Muscle of leg (tissue), 16 donors: Measurements from ENCODE around the gene HOMEZ. TPM values are rescaled to one million over a fixed set of nuclear protein-coding genes. Genes with fewer than 3 reads are reported as not detected.
"Not testable (repeated sequence)": the region's sequence is repeated elsewhere in the genome, so short reads cannot be mapped to it uniquely, and the experiment has no call there.

ENCODE experiments used
- DNase-seq: peaks from one replicate; pipeline ENCODE4 v3.0.0; 2013
- H3K27ac ChIP-seq: one replicate; pipeline ENCODE4 v1.5.1; 2013; ENCODE audit warnings: mild to moderate bottlenecking, low read length, control low read depth
- H3K27me3 ChIP-seq: one replicate; pipeline ENCODE4 v1.6.1; 2013; ENCODE audit warnings: low read length; ENCODE audit not compliant: control insufficient read depth, insufficient read depth
- H3K36me3 ChIP-seq: one replicate; pipeline ENCODE4 v1.6.1; 2013; ENCODE audit warnings: low read length; ENCODE audit not compliant: control insufficient read depth, insufficient read depth
- H3K4me1 ChIP-seq: one replicate; pipeline ENCODE4 v1.6.1; 2013; ENCODE audit warnings: low read length; ENCODE audit not compliant: control insufficient read depth, insufficient read depth
- H3K4me3 ChIP-seq: one replicate; pipeline ENCODE4 v1.5.1; 2013; ENCODE audit warnings: low read length, control low read depth
- H3K9me3 ChIP-seq: replicated peaks from 2 replicates; pipeline ENCODE4 v1.6.1; 2013; ENCODE audit warnings: low read depth, low read length; ENCODE audit not compliant: control insufficient read depth
- WGBS: methylation state at CpG from one replicate; pipeline ENCODE4 v1.1.5; 2013; ENCODE audit warnings: missing lambda C conversion rate; ENCODE audit not compliant: insufficient coverage; 5-methylcytosine and 5-hydroxymethylcytosine counted together
- long read RNA-seq, 11 donors: transcript quantifications; one replicate each; lab custom pipeline, GENCODE V29; 2026
- polyA plus RNA-seq, 8 donors: library from polyadenylated mRNA; unstranded; fragments of 120-200 nt; gene quantifications; one replicate each; pipeline versions ENCODE4 v1.2.1 to v1.2.3, GENCODE V29; 2013; ENCODE audit warnings: inconsistent platforms in 1 of 8, low replicate concordance in 1 of 8; ENCODE audit not compliant: insufficient read length in 8 of 8, insufficient read depth in 1 of 8
- total RNA-seq: library from RNA; stranded (reverse); fragments of 120-200 nt; gene quantifications from one replicate; pipeline ENCODE4 v1.2.4, GENCODE V29; 2013

HOMEZ gene
- total RNA-seq (8.6 TPM), polyA plus RNA-seq (10 to 100 TPM in 5 of 8 donors, 1 to 10 TPM in 3; 8.9 to 12.6 (median 11.1) TPM)
- long read RNA-seq, donor 1, full-length matches to known transcripts = 2 of 2 reads
- long read RNA-seq, donor 1, partial matches to known transcripts = 0 of 2 reads
- long read RNA-seq, donor 1, other reads (novel, unspliced or antisense) = 0 of 2 reads
- long read RNA-seq, donor 2 = 0 reads
- long read RNA-seq, donor 3, full-length matches to known transcripts = 2 of 2 reads
- long read RNA-seq, donor 3, partial matches to known transcripts = 0 of 2 reads
- long read RNA-seq, donor 3, other reads (novel, unspliced or antisense) = 0 of 2 reads
- long read RNA-seq, donor 4, full-length matches to known transcripts = 2 of 2 reads
- long read RNA-seq, donor 4, partial matches to known transcripts = 0 of 2 reads
- long read RNA-seq, donor 4, other reads (novel, unspliced or antisense) = 0 of 2 reads
- long read RNA-seq, donor 5, full-length matches to known transcripts = 8 of 8 reads
- long read RNA-seq, donor 5, partial matches to known transcripts = 0 of 8 reads
- long read RNA-seq, donor 5, other reads (novel, unspliced or antisense) = 0 of 8 reads
- long read RNA-seq, donor 6, full-length matches to known transcripts = 7 of 7 reads
- long read RNA-seq, donor 6, partial matches to known transcripts = 0 of 7 reads
- long read RNA-seq, donor 6, other reads (novel, unspliced or antisense) = 0 of 7 reads
- long read RNA-seq, donor 7, full-length matches to known transcripts = 3 of 3 reads
- long read RNA-seq, donor 7, partial matches to known transcripts = 0 of 3 reads
- long read RNA-seq, donor 7, other reads (novel, unspliced or antisense) = 0 of 3 reads
- long read RNA-seq, donor 8, full-length matches to known transcripts = 7 of 7 reads
- long read RNA-seq, donor 8, partial matches to known transcripts = 0 of 7 reads
- long read RNA-seq, donor 8, other reads (novel, unspliced or antisense) = 0 of 7 reads
- long read RNA-seq, donor 9, full-length matches to known transcripts = 4 of 4 reads
- long read RNA-seq, donor 9, partial matches to known transcripts = 0 of 4 reads
- long read RNA-seq, donor 9, other reads (novel, unspliced or antisense) = 0 of 4 reads
- long read RNA-seq, donor 10, full-length matches to known transcripts = 9 of 9 reads
- long read RNA-seq, donor 10, partial matches to known transcripts = 0 of 9 reads
- long read RNA-seq, donor 10, other reads (novel, unspliced or antisense) = 0 of 9 reads
- long read RNA-seq, donor 11, full-length matches to known transcripts = 2 of 2 reads
- long read RNA-seq, donor 11, partial matches to known transcripts = 0 of 2 reads
- long read RNA-seq, donor 11, other reads (novel, unspliced or antisense) = 0 of 2 reads

- Histone ChIP-seq H3K27me3 (no peaks in the 10 kb centered on the region), H3K9me3 (no peaks in the 10 kb centered on the region), H3K27ac (peak within 1 kb of the TSS; percentile 97), H3K36me3 (no peaks in the 10 kb centered on the region), H3K4me3 (peak within 1 kb of the TSS; percentile 80), H3K4me1 (peaks cover 17% of the 10 kb centered on the region)
- under 1% methylated on average over 44 of the region's 53 CpGs for WGBS
- DNase-seq = peak; percentile 99
These were observed at the start of gene HOMEZ for GRCh38 chr14:23286020-23286901. TSS of gene HOMEZ (minus strand) at chr14:23286132. CDS start at chr14:23285952, 180 bp downstream.

- no CpG with 5 or more reads among the region's 5 CpGs for WGBS
- no peak overlapping the region for H3K4me3 ChIP-seq
- DNase-seq = no peak
- peaks cover 2% of the 10 kb centered on the region for H3K27me3 ChIP-seq
- H3K9me3 ChIP-seq = peaks cover 3% of the 10 kb centered on the region
- H3K4me1 ChIP-seq = no peaks in the 10 kb centered on the region
- H3K27ac ChIP-seq = no peak overlapping the region
- H3K36me3 ChIP-seq = no peaks in the 10 kb centered on the region
These were observed 49.7 kb upstream of the HOMEZ start for GRCh38 chr14:23335623-23336022.

GRCh38 chr14:23327947-23328744 lies 42.2 kb upstream of the HOMEZ start:
- WGBS = 42% methylated on average over 2 of the region's 4 CpGs
- no peak overlapping the region for H3K4me3 ChIP-seq
- H3K27ac ChIP-seq = no peak overlapping the region
- H3K4me1 ChIP-seq = peaks cover 6% of the 10 kb centered on the region
- no peaks in the 10 kb centered on the region for H3K9me3 ChIP-seq
- no peaks in the 10 kb centered on the region for H3K27me3 ChIP-seq
- DNase-seq = peak; percentile 88
- H3K36me3 ChIP-seq = peaks cover 25% of the 10 kb centered on the region

- Histone ChIP-seq H3K4me1 (peaks cover 15% of the 10 kb centered on the region), H3K36me3 (peaks cover 32% of the 10 kb centered on the region), H3K27ac (no peak overlapping the region), H3K9me3 (no peaks in the 10 kb centered on the region), H3K27me3 (no peaks in the 10 kb centered on the region), H3K4me3 (no peak overlapping the region)
- DNase-seq = no peak
- 71% methylated on average over 8 of the region's 13 CpGs for WGBS
These were observed 40.8 kb upstream of the HOMEZ start for GRCh38 chr14:23326491-23327332.

- no CpG with 5 or more reads among the region's 5 CpGs for WGBS
- not testable (repeated sequence) for H3K4me3 ChIP-seq, H3K27me3 ChIP-seq, H3K9me3 ChIP-seq, H3K27ac ChIP-seq, DNase-seq
- Histone ChIP-seq H3K36me3 (peaks cover 32% of the 10 kb centered on the region), H3K4me1 (peaks cover 15% of the 10 kb centered on the region)
These were observed 39.8 kb upstream of the HOMEZ start for GRCh38 chr14:23325746-23326145.

- Histone ChIP-seq H3K27ac (no peak overlapping the region), H3K36me3 (peaks cover 32% of the 10 kb centered on the region), H3K9me3 (no peaks in the 10 kb centered on the region), H3K27me3 (no peaks in the 10 kb centered on the region), H3K4me3 (no peak overlapping the region), H3K4me1 (peaks cover 21% of the 10 kb centered on the region)
- DNase-seq = no peak
- WGBS = 92% methylated on average over 3 of the region's 7 CpGs
These were observed 39.1 kb upstream of the HOMEZ start for GRCh38 chr14:23324993-23325392.

GRCh38 chr14:23324455-23324846 lies 38.5 kb upstream of the HOMEZ start:
- no peaks in the 10 kb centered on the region for H3K27me3 ChIP-seq
- H3K36me3 ChIP-seq = peaks cover 32% of the 10 kb centered on the region
- H3K27ac ChIP-seq = no peak overlapping the region
- H3K4me1 ChIP-seq = peaks cover 21% of the 10 kb centered on the region
- no peak for DNase-seq
- H3K4me3 ChIP-seq = no peak overlapping the region
- WGBS = 57% methylated on average over 1 of the region's 2 CpGs
- H3K9me3 ChIP-seq = no peaks in the 10 kb centered on the region

- 91% methylated on average over 13 of the region's 18 CpGs for WGBS
- Histone ChIP-seq H3K36me3 (peaks cover 32% of the 10 kb centered on the region), H3K9me3 (no peaks in the 10 kb centered on the region), H3K4me1 (peaks cover 21% of the 10 kb centered on the region), H3K27ac (no peak overlapping the region), H3K27me3 (no peaks in the 10 kb centered on the region), H3K4me3 (no peak overlapping the region)
- no peak for DNase-seq
These were observed 38.0 kb upstream of the HOMEZ start for GRCh38 chr14:23323838-23324454.
